Neural cell (in vitro differentiated cells): ENCODE data around the gene MEP1A.

ENCODE experiments used
- EP300 ChIP-seq: fragments of 450-650 bp; conservative IDR thresholded peaks from 2 replicates; pipeline ENCODE4 v1.6.1; 2014; ENCODE audit warnings: antibody characterized with exemption, mild to moderate bottlenecking, moderate library complexity; ENCODE audit not compliant: poor library complexity, severe bottlenecking
- MXI1 ChIP-seq: fragments of 450-650 bp; conservative IDR thresholded peaks from 2 replicates; pipeline ENCODE4 v1.6.1; 2014; ENCODE audit warnings: antibody characterized with exemption, mild to moderate bottlenecking; ENCODE audit not compliant: poor library complexity, severe bottlenecking

DNA sequence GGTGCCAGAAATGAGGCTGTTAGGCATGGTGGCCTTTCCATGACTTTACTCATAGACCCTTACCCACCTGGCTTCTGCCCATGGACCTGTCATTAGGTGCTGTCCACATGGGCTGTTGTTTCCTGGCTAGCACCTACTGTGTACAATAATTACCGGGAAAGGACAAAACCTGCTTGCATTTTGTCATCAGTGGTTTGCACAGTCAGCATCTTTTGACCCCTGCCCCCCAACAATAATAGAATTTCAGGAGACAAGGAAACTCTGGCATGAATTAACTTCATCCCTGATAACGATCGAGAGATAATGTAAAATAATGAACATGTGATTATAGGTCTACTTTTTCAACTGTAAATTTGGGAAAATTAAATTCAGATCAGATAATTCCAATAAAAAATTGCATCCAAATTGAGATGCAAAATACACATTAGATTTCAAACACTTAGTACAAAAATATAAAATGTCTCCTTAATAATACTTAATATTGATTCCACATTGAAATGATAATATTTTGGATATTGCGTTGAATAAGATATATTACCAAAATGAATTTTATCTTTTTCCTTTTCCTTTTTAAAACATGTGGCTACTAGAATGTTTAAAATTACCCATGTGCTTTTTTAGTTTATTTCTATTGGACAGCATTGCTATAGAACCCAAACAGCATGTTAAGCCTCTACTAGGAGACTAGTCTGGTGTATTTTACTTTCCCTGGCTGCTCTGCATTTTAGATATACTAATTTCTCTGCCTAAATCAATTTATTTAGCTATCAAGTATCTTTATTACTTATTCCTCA is 34.0 kb upstream of the MEP1A start:
- TF ChIP-seq EP300 (no peak), MXI1 (no peak)
